ENCODE measurements around the gene RBM10.

Gene RBM10

DNA sequence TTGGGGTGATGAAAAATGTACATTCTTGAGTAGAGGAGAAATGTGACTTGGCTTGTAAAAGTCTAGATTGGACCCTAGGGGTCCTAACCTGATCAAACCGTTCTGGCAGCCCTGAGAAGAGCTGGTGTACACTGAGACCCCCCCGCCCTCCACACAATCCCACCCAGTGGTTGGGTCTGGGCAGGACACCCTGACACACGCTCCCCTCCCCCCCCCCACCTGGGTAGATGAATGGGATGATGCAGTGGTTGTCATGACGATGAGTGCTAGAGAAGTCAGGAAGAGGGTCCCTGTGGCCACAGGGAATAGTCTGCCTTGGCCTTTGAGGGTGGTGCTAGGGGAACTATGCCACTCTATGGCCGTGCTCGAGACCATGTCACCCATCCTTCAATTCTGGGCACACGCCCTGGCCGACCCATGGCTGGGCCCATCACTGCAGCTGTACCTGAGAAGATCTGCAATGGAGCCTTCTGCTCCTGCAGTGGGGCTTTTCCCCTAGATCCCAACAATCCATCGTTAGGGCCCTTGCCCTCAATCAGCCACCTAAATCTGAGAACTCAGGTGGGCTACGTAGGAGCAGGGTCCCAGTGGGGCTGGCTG, 77.8 kb downstream of the RBM10 start:
- no peak for DNase-seq (ENCODE audit: low read depth)
- TF ChIP-seq, protein P1, sequence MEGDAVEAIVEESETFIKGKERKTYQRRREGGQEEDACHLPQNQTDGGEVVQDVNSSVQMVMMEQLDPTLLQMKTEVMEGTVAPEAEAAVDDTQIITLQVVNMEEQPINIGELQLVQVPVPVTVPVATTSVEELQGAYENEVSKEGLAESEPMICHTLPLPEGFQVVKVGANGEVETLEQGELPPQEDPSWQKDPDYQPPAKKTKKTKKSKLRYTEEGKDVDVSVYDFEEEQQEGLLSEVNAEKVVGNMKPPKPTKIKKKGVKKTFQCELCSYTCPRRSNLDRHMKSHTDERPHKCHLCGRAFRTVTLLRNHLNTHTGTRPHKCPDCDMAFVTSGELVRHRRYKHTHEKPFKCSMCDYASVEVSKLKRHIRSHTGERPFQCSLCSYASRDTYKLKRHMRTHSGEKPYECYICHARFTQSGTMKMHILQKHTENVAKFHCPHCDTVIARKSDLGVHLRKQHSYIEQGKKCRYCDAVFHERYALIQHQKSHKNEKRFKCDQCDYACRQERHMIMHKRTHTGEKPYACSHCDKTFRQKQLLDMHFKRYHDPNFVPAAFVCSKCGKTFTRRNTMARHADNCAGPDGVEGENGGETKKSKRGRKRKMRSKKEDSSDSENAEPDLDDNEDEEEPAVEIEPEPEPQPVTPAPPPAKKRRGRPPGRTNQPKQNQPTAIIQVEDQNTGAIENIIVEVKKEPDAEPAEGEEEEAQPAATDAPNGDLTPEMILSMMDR (IDR thresholded peaks at IDR 0.05; ENCODE audit: insufficient read depth, low read depth, low read length, missing control alignments) = no peak
- H3K4me3 ChIP-seq (ENCODE audit: low read length) = no peak overlapping the region

DNA sequence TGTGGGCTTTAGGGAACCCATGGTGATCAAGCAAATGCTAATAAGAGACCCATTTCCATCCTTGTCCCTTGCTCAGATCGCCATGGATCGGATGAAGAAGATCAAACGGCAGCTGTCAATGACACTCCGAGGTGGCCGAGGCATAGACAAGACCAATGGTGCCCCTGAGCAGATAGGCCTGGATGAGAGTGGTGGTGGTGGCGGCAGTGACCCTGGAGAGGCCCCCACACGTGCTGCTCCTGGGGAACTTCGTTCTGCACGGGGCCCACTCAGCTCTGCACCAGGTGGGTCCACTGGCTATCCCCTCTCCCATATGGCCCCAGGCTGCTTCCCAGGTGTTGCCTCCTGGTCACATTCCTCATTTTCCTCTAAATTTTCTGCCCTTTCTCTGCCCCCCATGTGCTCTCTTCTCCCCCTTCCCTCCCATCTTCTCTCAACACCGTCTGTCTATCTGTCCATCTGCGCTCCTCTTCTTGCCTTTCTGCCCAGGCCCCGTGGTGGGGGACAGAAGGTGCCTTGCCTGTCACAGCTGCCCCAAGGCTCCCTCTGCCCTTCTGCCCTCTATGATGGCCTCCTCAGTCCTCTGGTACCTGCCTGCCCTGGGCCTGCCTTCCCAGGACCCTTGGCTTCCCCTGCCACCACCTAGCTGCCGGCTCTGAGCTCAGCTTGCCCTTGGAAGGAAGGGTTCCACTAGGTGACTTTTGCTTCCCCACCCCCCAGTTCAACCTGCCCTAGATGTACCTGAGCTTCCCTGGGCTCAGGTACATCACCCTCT, 78.6 kb downstream of the RBM10 start:
- no peak overlapping the region for H3K4me3 ChIP-seq (ENCODE audit: low read length)
- TF ChIP-seq, protein P1 (IDR thresholded peaks at IDR 0.05; ENCODE audit: insufficient read depth, low read depth, low read length, missing control alignments) = no peak
- no peak for DNase-seq (ENCODE audit: low read depth)

DNA sequence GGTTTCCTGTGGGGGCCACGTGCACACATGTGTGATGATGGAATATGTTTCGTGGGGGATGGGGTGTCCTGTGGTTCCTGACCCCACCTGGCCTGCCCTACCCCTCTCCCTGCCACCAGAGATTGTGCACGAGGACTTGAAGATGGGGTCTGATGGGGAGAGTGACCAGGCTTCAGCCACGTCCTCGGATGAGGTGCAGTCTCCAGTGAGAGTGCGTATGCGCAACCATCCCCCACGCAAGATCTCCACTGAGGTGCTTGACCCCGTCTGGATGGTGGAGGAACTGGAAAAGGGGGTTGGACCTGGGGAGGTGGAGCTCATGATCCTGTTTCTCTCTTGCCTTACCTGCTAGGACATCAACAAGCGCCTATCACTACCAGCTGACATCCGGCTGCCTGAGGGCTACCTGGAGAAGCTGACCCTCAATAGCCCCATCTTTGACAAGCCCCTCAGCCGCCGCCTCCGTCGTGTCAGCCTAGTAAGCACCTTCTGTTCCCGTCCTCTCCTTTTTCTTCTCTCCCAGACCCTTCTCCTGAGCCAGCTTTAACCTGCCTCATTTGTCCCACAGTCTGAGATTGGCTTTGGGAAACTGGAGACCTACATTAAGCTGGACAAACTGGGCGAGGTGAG, 79.4 kb downstream of the RBM10 start:
- H3K4me3 ChIP-seq (ENCODE audit: low read length) = no peak overlapping the region
- TF ChIP-seq, protein P1 (IDR thresholded peaks at IDR 0.05; ENCODE audit: insufficient read depth, low read depth, low read length, missing control alignments) = no peak
- DNase-seq (ENCODE audit: low read depth) = no peak

DNA sequence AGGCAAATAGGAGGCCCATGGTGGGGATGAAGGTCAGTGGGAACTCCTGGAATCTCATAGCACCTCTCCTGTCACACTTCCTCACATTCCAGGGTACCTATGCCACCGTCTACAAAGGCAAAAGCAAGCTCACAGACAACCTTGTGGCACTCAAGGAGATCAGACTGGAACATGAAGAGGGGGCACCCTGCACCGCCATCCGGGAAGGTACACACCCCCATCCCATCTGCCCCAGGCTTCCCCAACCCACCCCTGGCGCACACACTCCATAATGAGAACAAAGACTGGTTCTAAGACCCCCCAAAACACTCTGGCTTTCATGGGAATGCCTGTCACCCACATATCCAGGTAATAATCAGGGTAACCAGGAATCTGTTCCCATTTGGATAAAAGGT, 79.9 kb downstream of the RBM10 start:
- H3K4me3 ChIP-seq (ENCODE audit: low read length) = no peak overlapping the region
- TF ChIP-seq, protein P1 (IDR thresholded peaks at IDR 0.05; ENCODE audit: insufficient read depth, low read depth, low read length, missing control alignments) = no peak

DNA sequence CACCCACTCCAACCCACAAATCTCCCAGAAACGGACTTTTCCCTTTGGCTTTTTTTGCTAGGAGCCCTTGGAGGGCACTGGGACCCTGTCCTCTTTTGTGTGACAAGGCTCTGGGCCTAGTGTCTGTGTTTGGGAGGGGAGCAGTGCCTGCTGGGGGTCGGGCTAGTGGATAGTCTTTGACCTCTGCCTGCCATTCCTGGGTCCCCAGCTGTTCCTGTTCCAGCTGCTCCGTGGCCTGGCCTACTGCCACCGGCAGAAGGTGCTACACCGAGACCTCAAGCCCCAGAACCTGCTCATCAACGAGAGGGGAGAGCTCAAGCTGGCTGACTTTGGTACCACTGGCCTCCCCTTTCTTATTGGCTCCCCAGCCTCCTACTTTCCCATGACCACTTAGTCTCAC, 81.0 kb downstream of the RBM10 start:
- DNase-seq (ENCODE audit: low read depth) = no peak
- no peak overlapping the region for H3K4me3 ChIP-seq (ENCODE audit: low read length)
- TF ChIP-seq, protein P1 (IDR thresholded peaks at IDR 0.05; ENCODE audit: insufficient read depth, low read depth, low read length, missing control alignments) = no peak

More for the DNA sequence above, 79.9 kb downstream of the RBM10 start:
- DNase-seq (ENCODE audit: low read depth) = no peak

DNA sequence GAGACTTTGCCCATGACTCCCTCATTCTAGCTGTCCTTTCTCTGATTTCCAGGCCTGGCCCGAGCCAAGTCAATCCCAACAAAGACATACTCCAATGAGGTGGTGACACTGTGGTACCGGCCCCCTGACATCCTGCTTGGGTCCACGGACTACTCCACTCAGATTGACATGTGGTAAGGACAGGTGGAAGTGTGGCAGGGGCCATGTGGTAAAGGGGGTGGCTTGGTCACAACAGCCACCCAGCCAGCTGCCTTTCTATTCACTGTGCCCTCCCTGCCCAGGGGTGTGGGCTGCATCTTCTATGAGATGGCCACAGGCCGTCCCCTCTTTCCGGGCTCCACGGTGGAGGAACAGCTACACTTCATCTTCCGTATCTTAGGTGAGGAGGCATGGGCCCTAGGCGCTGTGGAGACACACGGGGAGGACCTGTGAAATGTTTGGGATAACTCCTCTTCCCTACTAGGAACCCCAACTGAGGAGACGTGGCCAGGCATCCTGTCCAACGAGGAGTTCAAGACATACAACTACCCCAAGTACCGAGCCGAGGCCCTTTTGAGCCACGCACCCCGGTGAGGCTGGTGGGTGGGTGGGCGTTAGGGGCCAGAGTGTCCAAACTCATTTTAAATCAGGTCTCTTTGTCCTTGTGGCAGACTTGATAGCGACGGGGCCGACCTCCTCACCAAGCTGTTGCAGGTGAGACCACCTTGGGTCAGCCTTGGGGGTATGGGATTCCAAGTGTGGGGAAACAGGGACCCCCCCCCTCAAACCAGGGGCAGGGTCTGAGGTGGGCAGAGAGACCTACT, 81.7 kb downstream of the RBM10 start:
- no peak overlapping the region for H3K4me3 ChIP-seq (ENCODE audit: low read length)
- DNase-seq (ENCODE audit: low read depth) = no peak
- TF ChIP-seq, protein P1 (IDR thresholded peaks at IDR 0.05; ENCODE audit: insufficient read depth, low read depth, low read length, missing control alignments) = no peak
